Measurements from ENCODE around the gene FANCE. TPM values are rescaled to one million over a fixed set of nuclear protein-coding genes. Genes with fewer than 3 reads are reported as not detected.
A peak's percentile ranks its signal among the peaks of the same experiment; 100 is the strongest.
"Not testable (repeated sequence)": the region's sequence is repeated elsewhere in the genome, so short reads cannot be mapped to it uniquely, and the experiment has no call there.

FANCE gene
- total RNA-seq, 2 experiments from 2014 or later, result 16.3 TPM

DNA sequence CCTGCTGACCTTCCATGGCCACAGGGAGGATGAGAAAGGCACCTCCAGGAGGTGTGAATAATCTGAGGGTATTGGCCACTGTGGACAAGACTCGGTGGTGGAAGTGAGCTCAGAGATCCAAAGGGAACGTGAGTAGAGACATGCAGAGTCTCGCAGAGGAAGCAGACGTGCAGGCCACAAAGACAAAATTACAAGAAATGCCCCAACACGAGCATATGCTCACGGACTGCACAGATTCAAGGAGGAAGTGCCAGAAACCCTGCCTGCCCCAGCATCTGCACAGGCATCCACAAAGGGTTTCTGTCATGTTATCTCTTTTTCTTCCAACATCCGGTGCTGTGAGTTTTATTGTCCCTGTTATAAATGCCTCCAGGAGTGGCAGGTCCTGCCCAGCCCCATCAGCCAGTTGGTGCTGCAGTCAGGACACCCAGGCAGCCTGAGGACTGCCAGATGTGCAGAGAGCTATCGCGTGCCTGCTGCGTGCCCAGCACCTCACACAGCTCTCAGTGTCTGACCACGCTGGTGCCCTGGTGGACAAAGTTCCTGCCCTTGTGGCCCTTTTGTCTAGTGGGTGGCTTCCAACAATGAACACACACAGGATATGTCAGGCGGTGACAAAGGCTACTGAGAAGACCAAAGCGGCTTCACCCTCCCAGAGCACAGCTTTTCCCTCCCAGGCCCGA, 34.0 kb upstream of the FANCE start:
- peak overlapping the region; percentile 71 for H3K27ac Mint-ChIP-seq
- peaks cover 10% of the 10 kb centered on the region for H3K36me3 Mint-ChIP-seq (ENCODE audit: low read depth)
- peaks cover 33% of the 10 kb centered on the region for H3K4me1 Mint-ChIP-seq (ENCODE audit: low read depth)
- intact Hi-C loops (cut with micrococcal nuclease), result loop anchor here (2.0 kb wide), 1 partner anchor 75 kb away; the partner anchor contains the start of gene PPARD
- no peaks in the 10 kb centered on the region for H3K27me3 Mint-ChIP-seq (ENCODE audit: low read depth)
- H3K4me3 Mint-ChIP-seq, result no peak overlapping the region
- no peaks in the 10 kb centered on the region for H3K9me3 Mint-ChIP-seq
- peak; percentile 20 for DNase-seq
- CTCF ChIA-PET, result interaction anchor here (0.7 to 3.0 kb wide), 4 partner anchors 10 to 317 kb away, joined by 3 to 19 read pairs (median 7); partner anchors contain the start of genes DEF6 and FANCE

DNA sequence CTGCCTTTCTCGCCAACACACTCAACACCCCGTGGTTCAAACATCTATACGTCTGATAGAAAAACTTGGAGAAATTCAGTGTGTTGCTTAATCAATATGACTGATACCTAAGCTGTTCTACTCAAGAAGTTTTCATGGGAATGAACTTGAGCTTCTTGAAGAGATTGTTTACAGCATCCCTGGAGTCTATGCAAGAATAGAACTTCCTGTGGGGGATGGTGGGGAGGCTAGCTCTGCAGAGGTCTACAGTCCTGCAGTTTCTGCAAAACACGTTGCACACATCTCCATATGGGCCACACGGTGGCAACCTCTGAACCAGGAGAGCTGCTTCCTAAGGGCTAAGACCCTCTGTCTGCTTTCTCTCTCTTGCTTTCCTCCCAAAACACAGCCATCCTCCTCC, 32.7 kb upstream of the FANCE start:
- no peaks in the 10 kb centered on the region for H3K27me3 Mint-ChIP-seq (ENCODE audit: low read depth)
- H3K4me1 Mint-ChIP-seq (ENCODE audit: low read depth), result peaks cover 33% of the 10 kb centered on the region
- no peak for DNase-seq
- peaks cover 8% of the 10 kb centered on the region for H3K36me3 Mint-ChIP-seq (ENCODE audit: low read depth)
- peak overlapping the region; percentile 63 for H3K27ac Mint-ChIP-seq
- intact Hi-C loops (cut with micrococcal nuclease), result loop anchor here (2.0 kb wide), 1 partner anchor 77 kb away; the partner anchor contains the start of gene PPARD
- no peak overlapping the region for H3K4me3 Mint-ChIP-seq
- CTCF ChIA-PET, result interaction anchor here (0.6 to 3.0 kb wide), 5 partner anchors 8 to 122 kb away, joined by 3 to 19 read pairs (median 7); partner anchors contain the start of genes DEF6 and FANCE
- H3K9me3 Mint-ChIP-seq, result no peaks in the 10 kb centered on the region

DNA sequence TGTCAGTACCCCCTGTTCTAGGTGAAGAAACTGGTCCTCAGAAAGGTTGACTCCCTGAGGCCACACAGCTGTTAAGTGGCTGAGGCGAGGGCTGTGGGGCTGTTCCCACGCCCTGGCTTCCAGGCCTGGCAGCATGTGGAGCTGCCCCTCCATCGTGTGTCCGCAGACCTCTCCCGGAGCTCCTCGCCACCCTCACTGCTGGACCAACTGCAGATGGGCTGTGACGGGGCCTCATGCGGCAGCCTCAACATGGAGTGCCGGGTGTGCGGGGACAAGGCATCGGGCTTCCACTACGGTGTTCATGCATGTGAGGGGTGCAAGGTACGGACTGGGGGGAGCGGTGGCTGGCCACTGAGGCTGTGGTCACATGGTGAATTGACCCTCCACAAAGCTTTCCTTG, 32.2 kb upstream of the FANCE start:
- Mint-ChIP-seq H3K27me3 (ENCODE audit: low read depth) (no peaks in the 10 kb centered on the region), H3K27ac (no peak overlapping the region), H3K4me3 (no peak overlapping the region), H3K9me3 (no peaks in the 10 kb centered on the region), H3K4me1 (ENCODE audit: low read depth) (peaks cover 30% of the 10 kb centered on the region), H3K36me3 (ENCODE audit: low read depth) (peaks cover 12% of the 10 kb centered on the region)
- intact Hi-C loops (cut with micrococcal nuclease), result loop anchor here (2.0 kb wide), 1 partner anchor 77 kb away; the partner anchor contains the start of gene PPARD
- no peak for DNase-seq
- CTCF ChIA-PET, result interaction anchor here (2.4 to 3.0 kb wide), 2 partner anchors 30 to 123 kb away, joined by 11 to 19 read pairs; partner anchors contain the start of genes DEF6 and FANCE

DNA sequence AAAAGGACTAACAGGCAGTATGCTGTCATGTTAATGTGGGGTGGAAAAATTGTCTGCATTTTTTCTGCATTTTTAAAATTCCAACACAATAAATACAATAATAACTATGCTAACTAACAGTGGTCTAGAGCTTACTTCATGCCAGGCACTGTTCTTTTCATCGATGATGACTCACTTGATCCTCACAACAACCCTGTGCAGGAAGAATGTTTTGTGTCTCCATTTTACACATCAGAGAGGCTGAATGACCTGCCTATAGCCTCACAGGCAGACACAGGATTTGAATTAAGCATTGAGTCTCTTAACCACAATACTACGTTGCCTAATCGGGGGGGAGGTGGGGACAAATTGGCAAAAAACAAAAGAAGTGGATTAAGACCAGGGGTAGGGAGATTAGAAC, 26.9 kb upstream of the FANCE start:
- intact Hi-C loops (cut with micrococcal nuclease), result no loop called here
- H3K9me3 Mint-ChIP-seq, result peaks cover 16% of the 10 kb centered on the region
- H3K4me3 Mint-ChIP-seq, result no peak overlapping the region
- peaks cover 28% of the 10 kb centered on the region for H3K36me3 Mint-ChIP-seq (ENCODE audit: low read depth)
- CTCF ChIA-PET, result no interaction called here
- no peaks in the 10 kb centered on the region for H3K4me1 Mint-ChIP-seq (ENCODE audit: low read depth)
- no peak overlapping the region for H3K27ac Mint-ChIP-seq
- no peak for DNase-seq
- no peaks in the 10 kb centered on the region for H3K27me3 Mint-ChIP-seq (ENCODE audit: low read depth)

DNA sequence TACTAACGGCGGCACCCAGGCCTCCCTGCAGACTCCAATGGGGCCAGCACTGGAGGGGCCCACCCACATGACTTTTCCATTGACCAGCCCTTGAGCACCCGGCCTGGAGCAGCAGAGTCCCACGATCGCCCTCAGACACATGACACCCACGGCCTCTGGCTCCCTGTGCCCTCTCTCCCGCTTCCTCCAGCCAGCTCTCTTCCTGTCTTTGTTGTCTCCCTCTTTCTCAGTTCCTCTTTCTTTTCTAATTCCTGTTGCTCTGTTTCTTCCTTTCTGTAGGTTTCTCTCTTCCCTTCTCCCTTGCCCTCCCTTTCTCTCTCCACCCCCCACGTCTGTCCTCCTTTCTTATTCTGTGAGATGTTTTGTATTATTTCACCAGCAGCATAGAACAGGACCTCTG, 26.1 kb upstream of the FANCE start:
- CTCF ChIA-PET, result interaction anchor here (2.8 kb wide), 1 partner anchor 23 kb away, joined by 8 read pairs; no protein-coding TSS in a partner anchor
- Mint-ChIP-seq H3K4me1 (ENCODE audit: low read depth) (no peaks in the 10 kb centered on the region), H3K36me3 (ENCODE audit: low read depth) (peaks cover 28% of the 10 kb centered on the region), H3K4me3 (no peak overlapping the region), H3K27ac (no peak overlapping the region), H3K9me3 (peaks cover 16% of the 10 kb centered on the region), H3K27me3 (ENCODE audit: low read depth) (no peaks in the 10 kb centered on the region)
- no peak for DNase-seq
- intact Hi-C loops (cut with micrococcal nuclease), result no loop called here

DNA sequence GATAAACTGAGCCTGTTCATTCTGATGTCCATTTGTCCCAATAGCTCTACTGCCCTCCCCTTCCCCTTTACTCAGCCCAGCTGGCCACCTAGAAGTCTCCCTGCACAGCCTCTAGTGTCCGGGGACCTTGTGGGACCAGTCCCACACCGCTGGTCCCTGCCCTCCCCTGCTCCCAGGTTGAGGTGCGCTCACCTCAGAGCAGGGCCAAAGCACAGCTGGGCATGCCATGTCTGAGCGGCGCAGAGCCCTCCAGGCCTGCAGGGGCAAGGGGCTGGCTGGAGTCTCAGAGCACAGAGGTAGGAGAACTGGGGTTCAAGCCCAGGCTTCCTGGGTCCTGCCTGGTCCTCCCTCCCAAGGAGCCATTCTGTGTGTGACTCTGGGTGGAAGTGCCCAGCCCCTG, 24.7 kb upstream of the FANCE start:
- Mint-ChIP-seq H3K27ac (no peak overlapping the region), H3K27me3 (ENCODE audit: low read depth) (no peaks in the 10 kb centered on the region), H3K4me1 (ENCODE audit: low read depth) (no peaks in the 10 kb centered on the region), H3K4me3 (no peak overlapping the region), H3K36me3 (ENCODE audit: low read depth) (peaks cover 28% of the 10 kb centered on the region), H3K9me3 (peaks cover 16% of the 10 kb centered on the region)
- CTCF ChIA-PET, result interaction anchor here (0.8 to 2.8 kb wide), 3 partner anchors 9 to 220 kb away, joined by 3 to 8 read pairs (median 3); no protein-coding TSS in a partner anchor
- intact Hi-C loops (cut with micrococcal nuclease), result no loop called here
- no peak for DNase-seq

DNA sequence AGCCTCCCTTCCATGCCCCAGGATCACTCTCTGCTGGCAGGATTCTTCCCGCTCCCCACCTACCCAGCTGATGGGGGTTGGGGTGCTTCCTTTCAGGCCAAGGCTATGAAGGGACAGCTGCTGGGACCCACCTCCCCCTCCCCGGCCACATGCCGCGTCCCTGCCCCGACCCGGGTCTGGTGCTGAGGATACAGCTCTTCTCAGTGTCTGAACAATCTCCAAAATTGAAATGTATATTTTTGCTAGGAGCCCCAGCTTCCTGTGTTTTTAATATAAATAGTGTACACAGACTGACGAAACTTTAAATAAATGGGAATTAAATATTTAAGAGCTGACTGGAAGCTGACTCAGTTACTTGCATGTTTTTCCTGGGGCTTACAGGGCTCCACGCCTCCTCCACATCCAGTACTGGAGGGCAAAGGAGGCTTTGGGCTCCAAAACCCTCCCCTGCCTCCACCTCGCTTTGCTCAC, 24.3 kb upstream of the FANCE start:
- CTCF ChIA-PET, result interaction anchor here (0.8 to 2.8 kb wide), 3 partner anchors 9 to 220 kb away, joined by 3 to 8 read pairs (median 3); no protein-coding TSS in a partner anchor
- no peak for DNase-seq
- intact Hi-C loops (cut with micrococcal nuclease), result no loop called here

DNA sequence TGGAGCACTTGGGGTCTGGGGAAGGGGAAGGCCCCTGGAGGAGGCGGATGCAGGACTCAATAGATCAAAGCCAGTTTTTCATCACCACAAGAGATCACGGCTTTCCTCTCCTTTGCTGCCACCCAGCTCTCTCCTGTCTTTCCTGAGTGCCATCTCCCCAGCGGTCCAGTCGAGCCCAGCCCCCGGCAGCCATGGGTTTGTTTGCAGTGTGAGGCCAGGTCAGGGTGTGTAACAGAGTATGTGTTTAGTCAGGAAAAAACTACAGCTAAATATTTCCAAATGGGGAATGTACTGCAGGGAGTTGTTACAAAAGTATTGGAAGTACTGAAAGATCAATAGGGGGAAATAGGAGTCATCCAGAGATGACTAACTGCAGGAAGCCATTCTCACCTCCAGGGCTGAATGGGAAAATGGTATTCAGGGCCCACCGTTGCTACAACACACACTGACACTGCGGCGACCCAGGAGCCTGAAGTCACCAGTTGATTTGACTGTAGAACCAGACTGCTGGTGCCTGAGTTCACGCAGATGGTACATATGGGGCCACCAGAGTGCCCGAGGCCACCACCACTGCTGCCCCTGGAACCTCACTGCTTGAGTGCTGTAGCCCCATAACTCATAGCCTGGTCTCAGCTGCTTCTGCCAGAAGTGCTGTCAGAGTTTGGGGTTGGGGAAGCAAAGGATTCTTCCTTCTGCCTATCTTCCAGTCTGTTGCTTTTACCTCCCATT, 23.6 kb upstream of the FANCE start:
- Mint-ChIP-seq H3K27me3 (ENCODE audit: low read depth) (no peaks in the 10 kb centered on the region), H3K9me3 (peaks cover 16% of the 10 kb centered on the region), H3K36me3 (ENCODE audit: low read depth) (peaks cover 28% of the 10 kb centered on the region), H3K27ac (no peak overlapping the region), H3K4me3 (no peak overlapping the region), H3K4me1 (ENCODE audit: low read depth) (no peaks in the 10 kb centered on the region)
- DNase-seq, result no peak
- intact Hi-C loops (cut with micrococcal nuclease), result no loop called here
- CTCF ChIA-PET, result interaction anchor here (0.5 to 2.8 kb wide), 2 partner anchors 12 to 20 kb away, joined by 6 to 8 read pairs; no protein-coding TSS in a partner anchor

More for the DNA sequence above, 24.3 kb upstream of the FANCE start:
- H3K4me3 Mint-ChIP-seq, result no peak overlapping the region
- H3K4me1 Mint-ChIP-seq (ENCODE audit: low read depth), result no peaks in the 10 kb centered on the region
- no peaks in the 10 kb centered on the region for H3K27me3 Mint-ChIP-seq (ENCODE audit: low read depth)
- H3K27ac Mint-ChIP-seq, result no peak overlapping the region
- H3K9me3 Mint-ChIP-seq, result peaks cover 16% of the 10 kb centered on the region
- H3K36me3 Mint-ChIP-seq (ENCODE audit: low read depth), result peaks cover 28% of the 10 kb centered on the region

DNA sequence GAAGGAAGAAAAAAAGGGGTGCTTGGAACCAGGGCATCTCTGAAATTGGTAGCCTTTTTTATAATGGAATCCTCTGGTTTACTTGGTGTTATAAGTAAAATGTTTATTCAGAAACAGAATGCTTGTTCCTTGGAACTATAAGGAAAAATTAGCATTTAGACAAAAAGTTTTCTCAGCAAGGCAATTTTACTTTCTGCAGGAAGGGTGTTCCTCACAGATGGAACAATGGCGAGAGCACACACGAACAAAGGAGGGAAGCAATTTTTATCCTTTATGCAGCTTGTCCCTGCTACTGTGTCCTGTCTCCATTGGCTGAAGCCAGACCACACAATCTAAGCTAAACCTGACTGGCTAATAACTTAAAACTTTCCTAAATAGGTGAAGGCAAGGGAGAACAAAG, 22.7 kb upstream of the FANCE start:
- Mint-ChIP-seq H3K4me1 (ENCODE audit: low read depth) (no peaks in the 10 kb centered on the region), H3K27ac (no peak overlapping the region), H3K4me3 (no peak overlapping the region), H3K36me3 (ENCODE audit: low read depth) (peaks cover 28% of the 10 kb centered on the region), H3K27me3 (ENCODE audit: low read depth) (no peaks in the 10 kb centered on the region), H3K9me3 (peaks cover 16% of the 10 kb centered on the region)
- CTCF ChIA-PET, result interaction anchor here (1.6 kb wide), 1 partner anchor 20 kb away, joined by 3 read pairs; no protein-coding TSS in a partner anchor
- DNase-seq, result no peak
- intact Hi-C loops (cut with micrococcal nuclease), result no loop called here

DNA sequence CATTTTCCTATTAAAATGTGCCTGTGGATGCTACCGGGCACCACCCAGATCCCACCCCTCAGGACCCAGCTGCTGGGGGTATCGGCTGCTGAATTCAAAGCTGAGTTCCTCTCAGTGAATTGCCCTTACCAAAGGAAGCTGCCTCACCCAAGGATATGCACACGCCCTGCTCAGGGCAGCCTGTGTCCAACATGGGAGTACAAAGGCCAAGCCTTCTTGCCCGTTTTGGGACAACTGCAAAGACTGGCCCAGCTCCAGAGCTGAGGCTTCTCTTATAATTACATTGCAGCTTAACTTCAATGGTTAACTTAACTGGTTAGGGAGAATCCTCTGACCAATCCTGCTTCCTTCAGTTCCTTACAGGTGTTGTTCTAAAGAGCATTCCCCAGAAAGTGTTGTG, 19.8 kb upstream of the FANCE start:
- H3K4me3 Mint-ChIP-seq, result no peak overlapping the region
- no peaks in the 10 kb centered on the region for H3K27me3 Mint-ChIP-seq (ENCODE audit: low read depth)
- no peak overlapping the region for H3K27ac Mint-ChIP-seq
- CTCF ChIA-PET, result interaction anchor here (1.0 kb wide), 1 partner anchor 135 kb away, joined by 4 read pairs; the partner anchor contains the start of gene DEF6
- H3K9me3 Mint-ChIP-seq, result peaks cover 16% of the 10 kb centered on the region
- H3K4me1 Mint-ChIP-seq (ENCODE audit: low read depth), result no peaks in the 10 kb centered on the region
- H3K36me3 Mint-ChIP-seq (ENCODE audit: low read depth), result peaks cover 14% of the 10 kb centered on the region
- intact Hi-C loops (cut with micrococcal nuclease), result no loop called here
- DNase-seq, result no peak

DNA sequence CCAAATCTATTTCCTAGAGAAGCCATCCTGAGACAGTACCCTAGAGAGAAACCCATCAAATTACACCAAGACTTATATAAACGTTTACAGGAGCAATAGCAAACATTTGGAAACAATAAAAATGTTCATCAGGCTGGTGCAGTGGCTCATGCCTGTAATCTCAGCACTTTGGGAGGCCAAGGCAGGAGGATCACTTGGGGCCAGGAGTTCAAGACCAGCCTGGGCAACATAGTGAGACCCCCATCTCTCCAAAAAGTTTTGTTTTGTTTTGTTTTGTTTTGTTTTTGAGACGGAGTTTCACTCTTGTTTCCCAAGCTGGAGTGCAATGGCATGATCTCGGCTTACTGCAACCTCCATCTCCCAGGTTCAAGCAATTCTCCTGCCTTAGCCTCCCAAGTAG, 19.4 kb upstream of the FANCE start:
- intact Hi-C loops (cut with micrococcal nuclease); H3K4me1 Mint-ChIP-seq (ENCODE audit: low read depth); DNase-seq; H3K27ac Mint-ChIP-seq; H3K4me3 Mint-ChIP-seq; H3K27me3 Mint-ChIP-seq (ENCODE audit: low read depth); CTCF ChIA-PET: not testable (repeated sequence)
- Mint-ChIP-seq H3K9me3 (peaks cover 16% of the 10 kb centered on the region), H3K36me3 (ENCODE audit: low read depth) (peaks cover 10% of the 10 kb centered on the region)
